ENCODE measurements around the gene CCBE1. TPM values are rescaled to one million over a fixed set of nuclear protein-coding genes. Genes with fewer than 3 reads are reported as not detected.

CCBE1 gene
- total RNA-seq, 4 donors from 2014 or later: 0.18 to 2.8 (median 1.6) TPM

GRCh38 chr18:59563176-59563785, 133.9 kb downstream of the CCBE1 start:
- no peaks in the 10 kb centered on the region for H3K36me3 ChIP-seq
- no peak overlapping the region for H3K27ac ChIP-seq
- TF ChIP-seq CTCF (IDR thresholded peaks at IDR 0.05) (no peak), POLR2A (IDR thresholded peaks at IDR 0.05) (no peak)
- no peaks in the 10 kb centered on the region for H3K4me1 ChIP-seq
- DNase-seq: no peak
- no peaks in the 10 kb centered on the region for H3K27me3 ChIP-seq
- H3K9me3 ChIP-seq: no peaks in the 10 kb centered on the region
- H3K4me3 ChIP-seq: no peak overlapping the region

GRCh38 chr18:59562751-59563150, 134.5 kb downstream of the CCBE1 start:
- no peaks in the 10 kb centered on the region for H3K4me1 ChIP-seq
- TF ChIP-seq POLR2A (IDR thresholded peaks at IDR 0.05) (no peak), CTCF (IDR thresholded peaks at IDR 0.05) (no peak)
- DNase-seq: no peak
- H3K9me3 ChIP-seq: no peaks in the 10 kb centered on the region
- H3K27me3 ChIP-seq: no peaks in the 10 kb centered on the region
- H3K36me3 ChIP-seq: no peaks in the 10 kb centered on the region
- H3K27ac ChIP-seq: no peak overlapping the region
- H3K4me3 ChIP-seq: no peak overlapping the region

GRCh38 chr18:59561612-59562011, 135.6 kb downstream of the CCBE1 start:
- Histone ChIP-seq H3K9me3 (no peaks in the 10 kb centered on the region), H3K4me1 (no peaks in the 10 kb centered on the region), H3K4me3 (no peak overlapping the region), H3K36me3 (no peaks in the 10 kb centered on the region), H3K27me3 (no peaks in the 10 kb centered on the region), H3K27ac (no peak overlapping the region)
- no peak for DNase-seq
- no peak for TF ChIP-seq CTCF (IDR thresholded peaks at IDR 0.05)
- TF ChIP-seq POLR2A (IDR thresholded peaks at IDR 0.05): no peak

GRCh38 chr18:59560556-59560955, 136.7 kb downstream of the CCBE1 start:
- DNase-seq: no peak
- no peaks in the 10 kb centered on the region for H3K27me3 ChIP-seq
- no peak for TF ChIP-seq CTCF (IDR thresholded peaks at IDR 0.05)
- no peak for TF ChIP-seq POLR2A (IDR thresholded peaks at IDR 0.05)
- H3K36me3 ChIP-seq: no peaks in the 10 kb centered on the region
- no peaks in the 10 kb centered on the region for H3K9me3 ChIP-seq
- no peaks in the 10 kb centered on the region for H3K4me1 ChIP-seq
- no peak overlapping the region for H3K4me3 ChIP-seq
- no peak overlapping the region for H3K27ac ChIP-seq

- Histone ChIP-seq H3K27ac (no peak overlapping the region), H3K36me3 (no peaks in the 10 kb centered on the region), H3K4me3 (no peak overlapping the region), H3K4me1 (no peaks in the 10 kb centered on the region), H3K27me3 (no peaks in the 10 kb centered on the region), H3K9me3 (no peaks in the 10 kb centered on the region)
- TF ChIP-seq CTCF (IDR thresholded peaks at IDR 0.05): no peak
- no peak for DNase-seq
Measured at GRCh38 chr18:59559528-59559927, 137.7 kb downstream of the CCBE1 start.
